ENCODE measurements around the gene KREMEN1. TPM values are rescaled to one million over a fixed set of nuclear protein-coding genes. Genes with fewer than 3 reads are reported as not detected.
A peak's percentile ranks its signal among the peaks of the same experiment; 100 is the strongest.

KREMEN1 gene
- total and polyA plus RNA-seq, 9 of the 15 experiments (the other 6 are each of a cell fraction or from before 2014, with no cell fraction given): 0.69 to 11.5 (median 4.3) TPM

DNA sequence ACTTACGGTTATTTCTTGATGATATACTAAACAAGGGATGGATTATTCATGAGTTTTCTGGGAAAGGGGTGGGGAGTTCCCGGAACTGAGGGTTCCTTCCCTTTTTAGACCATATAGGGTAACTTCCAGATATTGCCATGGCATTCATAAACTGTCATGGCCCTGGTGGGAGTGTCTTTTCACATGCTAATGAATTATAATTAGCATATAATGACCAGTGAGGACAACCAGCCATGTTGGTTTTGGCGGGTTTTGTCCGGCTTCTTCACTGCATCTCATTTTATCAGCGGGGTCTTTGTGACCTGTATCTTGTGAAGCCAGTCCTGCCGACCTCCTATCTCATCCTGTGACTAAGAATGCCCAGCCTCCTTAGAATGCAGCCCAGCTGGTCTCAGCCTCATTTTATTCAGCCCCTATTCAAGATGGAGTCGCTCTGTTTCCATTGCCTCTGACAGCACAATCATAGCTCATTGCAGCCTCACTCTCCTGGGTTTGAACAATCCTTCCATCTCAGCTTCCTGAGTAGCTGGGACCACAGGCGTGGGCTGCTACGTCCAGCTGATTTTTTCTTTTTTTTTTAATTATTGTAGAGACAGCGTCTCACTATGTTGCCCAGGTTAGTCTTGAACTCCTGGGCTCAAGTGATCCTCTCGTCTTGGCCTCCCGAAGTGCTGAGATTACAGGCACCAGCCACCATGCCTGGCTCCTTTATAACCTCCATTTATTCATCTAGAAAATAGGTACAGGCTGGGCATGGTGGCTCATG lies 80.3 kb downstream of the KREMEN1 start (continued):
- TF ChIP-seq MYC (IDR thresholded peaks at IDR 0.05; ENCODE audit: low read depth, low read length): 0 out of 2 replicates have a peak, but pooled peaks have one; percentile 3
- peak; percentile 56; the same call in 1 of the 2 replicates for TF ChIP-seq MYC (CRISPR knock-in tag; IDR thresholded peaks at IDR 0.05; ENCODE audit: borderline replicate concordance, low read depth)
- TF ChIP-seq DNMT1 (IDR thresholded peaks at IDR 0.05): no peak
- TF ChIP-seq EWSR1 (IDR thresholded peaks at IDR 0.05; ENCODE audit: borderline replicate concordance, low read depth, partially characterized antibody): no peak
- peak; percentile 31 for TF ChIP-seq TEAD4 (IDR thresholded peaks at IDR 0.05; ENCODE audit: low read length)
- TF ChIP-seq TEAD4 (CRISPR knock-in tag; IDR thresholded peaks at IDR 0.05; ENCODE audit: borderline replicate concordance): no peak
- TF ChIP-seq, protein P1, sequence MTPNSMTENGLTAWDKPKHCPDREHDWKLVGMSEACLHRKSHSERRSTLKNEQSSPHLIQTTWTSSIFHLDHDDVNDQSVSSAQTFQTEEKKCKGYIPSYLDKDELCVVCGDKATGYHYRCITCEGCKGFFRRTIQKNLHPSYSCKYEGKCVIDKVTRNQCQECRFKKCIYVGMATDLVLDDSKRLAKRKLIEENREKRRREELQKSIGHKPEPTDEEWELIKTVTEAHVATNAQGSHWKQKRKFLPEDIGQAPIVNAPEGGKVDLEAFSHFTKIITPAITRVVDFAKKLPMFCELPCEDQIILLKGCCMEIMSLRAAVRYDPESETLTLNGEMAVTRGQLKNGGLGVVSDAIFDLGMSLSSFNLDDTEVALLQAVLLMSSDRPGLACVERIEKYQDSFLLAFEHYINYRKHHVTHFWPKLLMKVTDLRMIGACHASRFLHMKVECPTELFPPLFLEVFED (CRISPR knock-in tag; conservative IDR thresholded peaks at IDR 0.05): peak; percentile 83
- no peak for TF ChIP-seq ZC3H8 (IDR thresholded peaks at IDR 0.05)
- TF ChIP-seq ZC3H4 (CRISPR knock-in tag; IDR thresholded peaks at IDR 0.05; ENCODE audit: borderline replicate concordance): no peak
- TF ChIP-seq NUFIP1 (IDR thresholded peaks at IDR 0.05; ENCODE audit: partially characterized antibody): no peak
- no peak for TF ChIP-seq ZNF253 (CRISPR knock-in tag; conservative IDR thresholded peaks at IDR 0.05)
- TF ChIP-seq ZNF699 (CRISPR knock-in tag; IDR thresholded peaks at IDR 0.05; ENCODE audit: insufficient replicate concordance): no peak
- TF ChIP-seq, protein P2, sequence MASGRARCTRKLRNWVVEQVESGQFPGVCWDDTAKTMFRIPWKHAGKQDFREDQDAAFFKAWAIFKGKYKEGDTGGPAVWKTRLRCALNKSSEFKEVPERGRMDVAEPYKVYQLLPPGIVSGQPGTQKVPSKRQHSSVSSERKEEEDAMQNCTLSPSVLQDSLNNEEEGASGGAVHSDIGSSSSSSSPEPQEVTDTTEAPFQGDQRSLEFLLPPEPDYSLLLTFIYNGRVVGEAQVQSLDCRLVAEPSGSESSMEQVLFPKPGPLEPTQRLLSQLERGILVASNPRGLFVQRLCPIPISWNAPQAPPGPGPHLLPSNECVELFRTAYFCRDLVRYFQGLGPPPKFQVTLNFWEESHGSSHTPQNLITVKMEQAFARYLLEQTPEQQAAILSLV (tag; IDR thresholded peaks at IDR 0.05): peak; percentile 84; the same call in 1 of the 2 replicates
- TF ChIP-seq FUS (optimal IDR thresholded peaks at IDR 0.05; ENCODE audit: low read depth, low read length): no peak
- peak; percentile 82 for TF ChIP-seq ZNF354B (CRISPR knock-in tag; IDR thresholded peaks at IDR 0.05)
- TF ChIP-seq ZNF592 (IDR thresholded peaks at IDR 0.05): peak; percentile 98
- TF ChIP-seq ESRRB (CRISPR knock-in tag; IDR thresholded peaks at IDR 0.05; ENCODE audit: borderline replicate concordance): no peak
- no peak for TF ChIP-seq ZNF436 (CRISPR knock-in tag; IDR thresholded peaks at IDR 0.05)
- no peak for TF ChIP-seq POLR3A (IDR thresholded peaks at IDR 0.05; ENCODE audit: borderline replicate concordance, extremely low read depth, insufficient read depth, insufficient read length)
- no peak for TF ChIP-seq ARNT (IDR thresholded peaks at IDR 0.05)
- peak; percentile 95 for TF ChIP-seq SMAD3 (CRISPR knock-in tag; conservative IDR thresholded peaks at IDR 0.05)
